Loucy (cell line): ENCODE data around the gene PANK2.
A peak's percentile ranks its signal among the peaks of the same experiment; 100 is the strongest.

Source experiments
- H2AFZ ChIP-seq: fragments of 200-600 bp; sonication (generic); 2 replicates; pipeline ENCODE4 v1.6.0; 2016; ENCODE audit warnings: antibody characterized with exemption, mild to moderate bottlenecking, low read length, moderate library complexity
- H3F3A ChIP-seq: fragments of 200-600 bp; 2 replicates; pipeline ENCODE4 v1.6.0; 2016; ENCODE audit warnings: antibody characterized with exemption, low read depth, mild to moderate bottlenecking
- H3K27me3 ChIP-seq: fragments of 200-600 bp; sonication (generic); 2 replicates; pipeline ENCODE4 v1.6.1; 2014; ENCODE audit warnings: low read length, mild to moderate bottlenecking; ENCODE audit not compliant: insufficient read depth, poor library complexity, severe bottlenecking
- H3K36me3 ChIP-seq: fragments of 200-600 bp; sonication (generic); 2 replicates; pipeline ENCODE4 v1.6.1; 2016; ENCODE audit warnings: low read length; ENCODE audit not compliant: insufficient read depth
- H3K4me1 ChIP-seq: fragments of 200-600 bp; sonication (generic); 2 replicates; pipeline ENCODE4 v1.5.1; 2014; ENCODE audit warnings: low read length, mild to moderate bottlenecking; ENCODE audit not compliant: insufficient read depth, poor library complexity, severe bottlenecking
- H3K4me2 ChIP-seq: fragments of 200-600 bp; sonication (generic); 2 replicates; pipeline ENCODE4 v1.6.0; 2014; ENCODE audit warnings: antibody characterized with exemption, low read length, low read depth, mild to moderate bottlenecking; ENCODE audit not compliant: poor library complexity, severe bottlenecking
- H3K4me3 ChIP-seq: fragments of 200-600 bp; sonication (generic); 2 replicates; pipeline ENCODE4 v1.5.1; 2014; ENCODE audit warnings: low read length, mild to moderate bottlenecking, mixed read lengths; ENCODE audit not compliant: poor library complexity, severe bottlenecking
- H3K79me2 ChIP-seq: fragments of 200-600 bp; sonication (generic); 2 replicates; pipeline ENCODE4 v1.6.1; 2014; ENCODE audit warnings: low read length; ENCODE audit not compliant: insufficient read depth
- H3K9ac ChIP-seq: fragments of 200-600 bp; sonication (generic); 2 replicates; pipeline ENCODE4 v1.6.0; 2014; ENCODE audit warnings: mild to moderate bottlenecking, low read depth, low read length, moderate library complexity; ENCODE audit not compliant: poor library complexity, severe bottlenecking
- H3K9me2 ChIP-seq: fragments of 200-600 bp; sonication (generic); replicated peaks from 2 replicates; pipeline ENCODE4 v1.6.1; 2016; ENCODE audit warnings: low read depth, low read length, mixed read lengths
- H3K9me3 ChIP-seq: fragments of 200-600 bp; sonication (generic); 2 replicates; pipeline ENCODE4 v1.6.1; 2014; ENCODE audit warnings: mild to moderate bottlenecking, antibody characterized with exemption, low read length, low read depth; ENCODE audit not compliant: insufficient read depth
- H4K20me1 ChIP-seq: fragments of 200-600 bp; sonication (generic); 2 replicates; pipeline ENCODE4 v1.6.0; 2014; ENCODE audit warnings: antibody characterized with exemption, low read length, mild to moderate bottlenecking; ENCODE audit not compliant: insufficient read depth, poor library complexity, severe bottlenecking
- CTCF ChIP-seq: fragments of 200-600 bp; sonication (generic); conservative IDR thresholded peaks from 2 replicates; pipeline ENCODE4 v1.5.1; 2014; ENCODE audit warnings: mild to moderate bottlenecking, antibody characterized with exemption, low read length
- EZH2phosphoT487 ChIP-seq: fragments of 200-600 bp; IDR thresholded peaks from 2 replicates; pipeline ENCODE4 v1.6.1; 2018; ENCODE audit warnings: antibody characterized with exemption, mild to moderate bottlenecking, moderate library complexity, borderline replicate concordance

Gene PANK2

GRCh38 chr20:3847429-3847940 is 41.7 kb upstream of the PANK2 start:
- Histone ChIP-seq H3K4me2 (peak overlapping the region; percentile 89), H3K9ac (peak overlapping the region; percentile 91), H3K79me2 (peaks cover 31% of the 10 kb centered on the region), H2AFZ (no peak overlapping the region), H3K4me1 (peaks cover 12% of the 10 kb centered on the region), H3K27me3 (no peaks in the 10 kb centered on the region), H3K36me3 (no peaks in the 10 kb centered on the region), H3F3A (no peaks in the 10 kb centered on the region), H4K20me1 (peaks cover 17% of the 10 kb centered on the region), H3K9me3 (no peaks in the 10 kb centered on the region), H3K9me2 (no peaks in the 10 kb centered on the region), H3K4me3 (peak overlapping the region; percentile 82)
- TF ChIP-seq EZH2phosphoT487 (no peak), CTCF (no peak)

GRCh38 chr20:3848565-3848964 is 40.6 kb upstream of the PANK2 start:
- Histone ChIP-seq H3K79me2 (peaks cover 31% of the 10 kb centered on the region), H3K4me2 (peak overlapping the region; percentile 89)

GRCh38 chr20:3854462-3854871 is 34.7 kb upstream of the PANK2 start:
- H4K20me1 ChIP-seq: no peaks in the 10 kb centered on the region
- H3K4me1 ChIP-seq: no peaks in the 10 kb centered on the region
- no peaks in the 10 kb centered on the region for H3K9me3 ChIP-seq
- H3K4me2 ChIP-seq: no peak overlapping the region
- peaks cover 12% of the 10 kb centered on the region; the same call in 1 of the 2 replicates for H3K36me3 ChIP-seq
- no peak overlapping the region for H2AFZ ChIP-seq
- H3K9ac ChIP-seq: no peak overlapping the region
- H3K79me2 ChIP-seq: 0 out of 2 replicates have a peak, but pooled peaks cover 4% of the 10 kb centered on the region
- no peaks in the 10 kb centered on the region for H3F3A ChIP-seq
- no peaks in the 10 kb centered on the region for H3K27me3 ChIP-seq
- no peaks in the 10 kb centered on the region for H3K9me2 ChIP-seq
- no peak overlapping the region for H3K4me3 ChIP-seq
- TF ChIP-seq CTCF (no peak), EZH2phosphoT487 (no peak)

More at GRCh38 chr20:3848565-3848964, 40.6 kb upstream of the PANK2 start:
- TF ChIP-seq CTCF: no peak
- TF ChIP-seq EZH2phosphoT487: no peak
- Histone ChIP-seq H3K9me3 (no peaks in the 10 kb centered on the region), H3K4me3 (no peak overlapping the region), H2AFZ (no peak overlapping the region), H3K9ac (peak overlapping the region; percentile 91), H3K9me2 (no peaks in the 10 kb centered on the region), H3K4me1 (peaks cover 12% of the 10 kb centered on the region), H3F3A (no peaks in the 10 kb centered on the region), H4K20me1 (peaks cover 17% of the 10 kb centered on the region), H3K36me3 (no peaks in the 10 kb centered on the region), H3K27me3 (no peaks in the 10 kb centered on the region)
